HCT116 (cell line): ENCODE data around the gene CXCL5. TPM values are rescaled to one million over a fixed set of nuclear protein-coding genes. Genes with fewer than 3 reads are reported as not detected.

ENCODE experiments used
- ATAC-seq: fragments of 200-7000 bp; cut with Tn5 transposase; 2 replicates; pipeline ENCODE4 v1.9.1; 2020; ENCODE audit warnings: mild to moderate bottlenecking, moderate library complexity
- BruUV-seq: library from RNA; stranded (reverse); fragments of 400-500 nt; replicated peaks from 2 replicates; lab custom pipeline; 2021; lab: Mats Ljungman, UMichigan
- CTCF ChIA-PET: fragments of 300-600 bp; sonication (Branson Sonifier 250); formaldehyde crosslinking; loops from one replicate; lab custom pipeline; 2021; ENCODE audit warnings: antibody characterized with exemption; lab: Charles Lee
- POLR2A ChIA-PET: fragments of 300-600, 350-600 bp; sonication (Branson Sonifier 250); formaldehyde crosslinking; loops from one replicate; lab custom pipeline; 2021; ENCODE audit warnings: antibody characterized with exemption; lab: Charles Lee
- RAD21 ChIA-PET, 2 experiments: fragments of 300-600 bp; sonication (Branson Sonifier 250); formaldehyde crosslinking; loops; one replicate each; lab custom pipeline; 2023; ENCODE audit warnings: low total read pairs in 2 of 2; ENCODE audit not compliant: uncharacterized antibody in 2 of 2, unreplicated experiment in 2 of 2, low non-redundant PET in 1 of 2; lab: Charles Lee
- DNase-seq: peaks from one replicate; pipeline ENCODE4 v3.0.0-alpha.2; 2010; ENCODE audit warnings: low read depth, low spot score
- H2AFZ ChIP-seq: fragments of 200-600 bp; shearing (Covaris generic), sonication (generic); 2 replicates; pipeline ENCODE4 v1.6.1; 2017; ENCODE audit warnings: low read depth, mixed run types, mixed read lengths, antibody characterized with exemption, low read length; ENCODE audit not compliant: poor library complexity, severe bottlenecking
- H3K27ac ChIP-seq: 2 replicates; pipeline ENCODE4 v1.5.1; 2012; ENCODE audit warnings: low read depth, low read length
- H3K27me3 ChIP-seq: fragments of 200-600 bp; sonication (generic); 2 replicates; pipeline ENCODE4 v1.6.1; 2016; ENCODE audit warnings: mixed run types, low read length, mixed read lengths; ENCODE audit not compliant: insufficient read depth
- H3K36me3 ChIP-seq, 2 experiments: fragments of 200-500 bp in 1 of 2; fragments of 200-600 bp in 1 of 2; sonication (Bioruptor generic) in 1 of 2; sonication (generic) in 1 of 2; 2 replicates each; pipeline versions ENCODE4 v1.5.1 to v1.6.1; 2014 to 2016; ENCODE audit warnings: low read length in 2 of 2, inconsistent platforms in 1 of 2, mixed read lengths in 1 of 2, mixed run types in 1 of 2; ENCODE audit not compliant: insufficient read depth in 2 of 2, control insufficient read depth in 1 of 2
- H3K4me1 ChIP-seq, 2 experiments: fragments of 200-600 bp in 1 of 2; sonication (generic) in 1 of 2; 2 replicates each; pipeline versions ENCODE4 v1.5.1 to v1.6.1; 2012 to 2017; ENCODE audit warnings: low read length in 2 of 2, inconsistent platforms in 1 of 2, mild to moderate bottlenecking in 1 of 2, mixed read lengths in 1 of 2, mixed run types in 1 of 2, moderate library complexity in 1 of 2; ENCODE audit not compliant: insufficient read depth in 2 of 2, control insufficient read depth in 1 of 2
- H3K4me2 ChIP-seq: fragments of 200-600 bp; sonication (generic); 2 replicates; pipeline ENCODE4 v1.6.1; 2017; ENCODE audit warnings: mixed run types, low read length, mixed read lengths
- H3K4me3 ChIP-seq, 2 experiments: fragments of 200-600 bp in 1 of 2; sonication (generic) in 1 of 2; replicated peaks in 1 of 2; 2 replicates each; pipeline ENCODE4 v1.5.1; 2011 to 2016; ENCODE audit warnings: low read length in 2 of 2, control low read depth in 1 of 2, low read depth in 1 of 2, mild to moderate bottlenecking in 1 of 2, mixed read lengths in 1 of 2, mixed run types in 1 of 2
- H3K79me2 ChIP-seq: fragments of 200-600 bp; sonication (generic); 2 replicates; pipeline ENCODE4 v1.6.1; 2017; ENCODE audit warnings: mild to moderate bottlenecking, mixed run types, low read length, moderate library complexity, mixed read lengths; ENCODE audit not compliant: insufficient read depth
- H3K9ac ChIP-seq: fragments of 200-600 bp; sonication (generic); 2 replicates; pipeline ENCODE4 v1.6.1; 2016; ENCODE audit warnings: low read length, mixed read lengths
- H3K9me2 ChIP-seq: fragments of 200-600 bp; sonication (generic), shearing (Covaris generic); 2 replicates; pipeline ENCODE4 v1.6.1; 2017; ENCODE audit warnings: mixed run types, mild to moderate bottlenecking, moderate library complexity; ENCODE audit not compliant: insufficient read depth
- H3K9me3 ChIP-seq, 2 experiments: fragments of 200-500 bp in 1 of 2; fragments of 200-600 bp in 1 of 2; sonication (Bioruptor generic) in 1 of 2; sonication (generic) in 1 of 2; 2 replicates each; pipeline ENCODE4 v1.6.1; 2014 to 2017; ENCODE audit warnings: low read length in 2 of 2, mixed read lengths in 2 of 2, inconsistent platforms in 1 of 2, low read depth in 1 of 2, mild to moderate bottlenecking in 1 of 2, mixed run types in 1 of 2, moderate library complexity in 1 of 2; ENCODE audit not compliant: control insufficient read depth in 1 of 2, insufficient read depth in 1 of 2
- H4K20me1 ChIP-seq: fragments of 200-600 bp; sonication (generic), shearing (Covaris generic); 2 replicates; pipeline ENCODE4 v1.6.1; 2017; ENCODE audit warnings: mixed run types, mild to moderate bottlenecking, moderate library complexity; ENCODE audit not compliant: insufficient read depth
- ATF3 ChIP-seq: IDR thresholded peaks from 2 replicates; pipeline ENCODE4 v1.6.1; 2012
- CEBPB ChIP-seq: IDR thresholded peaks from 2 replicates; pipeline ENCODE4 v1.6.1; 2012; ENCODE audit warnings: low read depth
- CTCF ChIP-seq, 3 experiments: fragments of 200-600 bp in 1 of 3; sonication (generic) in 1 of 3; IDR thresholded peaks in 2 of 3; conservative IDR thresholded peaks in 1 of 3; 2 replicates each; pipeline ENCODE4 v1.5.1; 2012 to 2017; ENCODE audit warnings: low read depth in 2 of 3, low read length in 2 of 3, antibody characterized with exemption in 1 of 3, borderline replicate concordance in 1 of 3, control low read depth in 1 of 3, mild to moderate bottlenecking in 1 of 3, mixed read lengths in 1 of 3, mixed run types in 1 of 3, moderate library complexity in 1 of 3; ENCODE audit not compliant: insufficient read depth in 1 of 3
- ELF1 ChIP-seq: IDR thresholded peaks from 2 replicates; pipeline ENCODE4 v1.6.1; 2012; ENCODE audit warnings: low read depth, borderline replicate concordance
- EZH2 ChIP-seq: fragments of 200-600 bp; sonication (generic); IDR thresholded peaks from 2 replicates; pipeline ENCODE4 v1.6.1; 2017; ENCODE audit warnings: antibody characterized with exemption, mixed run types
- RAD21 ChIP-seq: IDR thresholded peaks from 2 replicates; pipeline ENCODE4 v1.6.1; 2012; ENCODE audit warnings: low read depth, mild to moderate bottlenecking
- REST ChIP-seq: IDR thresholded peaks from 2 replicates; pipeline ENCODE4 v1.6.1; 2012; ENCODE audit warnings: low read depth
- SP1 ChIP-seq: IDR thresholded peaks from 2 replicates; pipeline ENCODE4 v1.6.1; 2012; ENCODE audit warnings: low read depth
- ZBTB33 ChIP-seq: IDR thresholded peaks from 2 replicates; pipeline ENCODE4 v1.6.1; 2011; ENCODE audit warnings: mild to moderate bottlenecking, low read length, moderate library complexity; ENCODE audit not compliant: insufficient replicate concordance; ENCODE audit errors: extremely low read depth
- ZNF274 ChIP-seq: fragments of 200-500 bp; sonication (Bioruptor generic); IDR thresholded peaks from 2 replicates; pipeline ENCODE4 v1.6.1; 2014; ENCODE audit warnings: mild to moderate bottlenecking, low read depth, low read length, inconsistent platforms
- intact Hi-C: fragments of 100-400 bp; cut with micrococcal nuclease; formaldehyde crosslinking; loops from 2 replicates; pipeline ENCODE4 v1.10.0; 2022
- total RNA-seq: library from RNA; stranded (reverse); gene quantifications from one replicate; pipeline ENCODE4 v1.2.1, GENCODE V29; 2021; ENCODE audit not compliant: unreplicated experiment

Gene CXCL5
- total RNA-seq, 1 experiment from 2014 or later = not detected

- no TSS peak for BruUV-seq
Observed at GRCh38 chr4:74016068-74016467, 17.6 kb upstream of the CXCL5 start.

More at GRCh38 chr4:74016068-74016467, 17.6 kb upstream of the CXCL5 start:
- ChIA-PET RAD21 (no interaction called here), CTCF (interaction anchor here (1.4 kb wide), 1 partner anchor 23 kb away, joined by 3 read pairs; the partner anchor contains the start of gene CXCL3), POLR2A (no interaction called here)
- H3K36me3 ChIP-seq = no peaks in the 10 kb centered on the region
- H3K4me1 ChIP-seq = no peaks in the 10 kb centered on the region
- H3K79me2 ChIP-seq = no peaks in the 10 kb centered on the region
- TF ChIP-seq REST (no peak), CEBPB (no peak), RAD21 (no peak), ELF1 (no peak), SP1 (no peak), ZNF274 (no peak), CTCF (IDR thresholded peaks at IDR 0.05 in 2 of 3, conservative IDR thresholded peaks at IDR 0.05 in 1 of 3; ENCODE audit: borderline replicate concordance in 1 of 3, insufficient read depth in 1 of 3, low read depth in 2 of 3, low read length in 2 of 3) (no peak), ZBTB33 (no peak), ATF3 (no peak), EZH2 (no peak)
- TF ChIP-seq, all 23 proteins: peak for 0
- Histone ChIP-seq H3K4me2 (no peak overlapping the region), H2AFZ (no peak overlapping the region), H4K20me1 (no peaks in the 10 kb centered on the region), H3K4me3 (no peak overlapping the region), H3K27ac (no peak overlapping the region), H3K27me3 (no peaks in the 10 kb centered on the region), H3K9me3 (no peaks in the 10 kb centered on the region), H3K9me2 (no peaks in the 10 kb centered on the region), H3K9ac (no peak overlapping the region)
- DNase-seq = no peak
- intact Hi-C loops = no loop called here
- ATAC-seq = no peak
